ENCODE data around the gene MEIKIN. TPM values are rescaled to one million over a fixed set of nuclear protein-coding genes. Genes with fewer than 3 reads are reported as not detected.

The MEIKIN gene
- total RNA-seq, 4 donors from 2014 or later: not detected

DNA sequence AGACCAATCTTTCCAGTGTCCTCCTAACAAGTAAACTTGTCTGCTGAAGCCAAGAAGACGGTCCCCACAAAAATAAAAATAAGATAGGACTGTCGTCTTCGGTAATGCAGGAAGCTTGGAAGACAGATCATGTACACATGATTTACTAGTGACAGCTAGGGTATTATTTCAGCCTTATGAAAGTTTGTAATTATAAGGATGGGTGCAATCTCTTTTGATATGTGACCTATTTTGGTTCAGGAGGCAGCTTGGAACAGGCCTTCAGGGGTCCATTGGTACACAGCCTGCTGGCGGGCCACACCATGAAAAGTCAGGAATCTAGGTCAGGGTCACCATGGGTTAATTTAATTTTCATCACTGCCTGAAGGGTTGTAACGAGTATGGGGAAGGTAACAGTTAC lies 13.7 kb upstream of the MEIKIN start:
- Histone ChIP-seq H3K4me3 (replicated peaks in 1 of 3) (no peak overlapping the region), H3K27me3 (no peaks in the 10 kb centered on the region), H3K27ac (no peak overlapping the region), H3K4me1 (peaks cover 0 to 9% of the 10 kb centered on the region in 2 donors), H3K9me3 (no peaks in the 10 kb centered on the region), H3K36me3 (no peaks in the 10 kb centered on the region)
- no peak for TF ChIP-seq POLR2A (IDR thresholded peaks at IDR 0.05)
- WGBS, 2 donors: 95 to 96% methylated on average over 5 of the region's 5 CpGs
- intact Hi-C loops (cut with DNase I): no loop called here
- DNase-seq: no peak

- no peaks in the 10 kb centered on the region for H3K36me3 ChIP-seq
- no peaks in the 10 kb centered on the region for H3K27me3 ChIP-seq
- H3K27ac ChIP-seq: peak overlapping the region in 1 of 3 donors; percentile 17
- H3K4me1 ChIP-seq: peaks cover 0 to 9% of the 10 kb centered on the region in 2 donors
- no peak for TF ChIP-seq POLR2A (IDR thresholded peaks at IDR 0.05)
- TF ChIP-seq, protein P1, sequence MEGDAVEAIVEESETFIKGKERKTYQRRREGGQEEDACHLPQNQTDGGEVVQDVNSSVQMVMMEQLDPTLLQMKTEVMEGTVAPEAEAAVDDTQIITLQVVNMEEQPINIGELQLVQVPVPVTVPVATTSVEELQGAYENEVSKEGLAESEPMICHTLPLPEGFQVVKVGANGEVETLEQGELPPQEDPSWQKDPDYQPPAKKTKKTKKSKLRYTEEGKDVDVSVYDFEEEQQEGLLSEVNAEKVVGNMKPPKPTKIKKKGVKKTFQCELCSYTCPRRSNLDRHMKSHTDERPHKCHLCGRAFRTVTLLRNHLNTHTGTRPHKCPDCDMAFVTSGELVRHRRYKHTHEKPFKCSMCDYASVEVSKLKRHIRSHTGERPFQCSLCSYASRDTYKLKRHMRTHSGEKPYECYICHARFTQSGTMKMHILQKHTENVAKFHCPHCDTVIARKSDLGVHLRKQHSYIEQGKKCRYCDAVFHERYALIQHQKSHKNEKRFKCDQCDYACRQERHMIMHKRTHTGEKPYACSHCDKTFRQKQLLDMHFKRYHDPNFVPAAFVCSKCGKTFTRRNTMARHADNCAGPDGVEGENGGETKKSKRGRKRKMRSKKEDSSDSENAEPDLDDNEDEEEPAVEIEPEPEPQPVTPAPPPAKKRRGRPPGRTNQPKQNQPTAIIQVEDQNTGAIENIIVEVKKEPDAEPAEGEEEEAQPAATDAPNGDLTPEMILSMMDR (IDR thresholded peaks at IDR 0.05): no peak
- no peaks in the 10 kb centered on the region for H3K9me3 ChIP-seq
- DNase-seq: peak; percentile 6 to 19
- 71 to 76% methylated on average over 8 of the region's 8 CpGs for WGBS, 2 donors
- no peak overlapping the region for H3K4me3 ChIP-seq (replicated peaks in 1 of 3)
- intact Hi-C loops (cut with DNase I): no loop called here
Observed at GRCh38 chr5:131957721-131958441, 12.4 kb upstream of the MEIKIN start.

DNA sequence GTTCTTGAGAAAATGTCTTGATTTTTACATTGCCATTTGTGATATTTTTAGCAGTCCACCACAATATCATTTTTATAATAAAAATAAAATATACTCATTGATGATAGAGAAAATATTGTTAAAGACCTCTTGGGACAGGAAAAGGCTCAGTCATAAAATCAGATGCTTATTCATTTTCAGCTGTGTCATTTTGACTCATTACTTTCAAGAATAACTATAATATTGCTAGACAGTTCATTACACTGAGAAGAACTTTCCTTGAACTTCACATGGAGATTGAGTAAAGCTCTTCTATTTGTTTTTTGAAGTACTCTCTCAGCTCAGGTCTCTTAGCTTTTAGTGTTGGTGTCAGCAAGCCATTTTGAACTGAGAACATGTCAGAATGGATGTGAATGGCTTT lies 8.5 kb upstream of the MEIKIN start:
- H3K36me3 ChIP-seq: no peaks in the 10 kb centered on the region
- intact Hi-C loops (cut with DNase I): no loop called here
- DNase-seq: no peak
- H3K27ac ChIP-seq: no peak overlapping the region
- no peak for TF ChIP-seq POLR2A (IDR thresholded peaks at IDR 0.05)
- TF ChIP-seq, protein P1 (IDR thresholded peaks at IDR 0.05): no peak
- H3K4me3 ChIP-seq (replicated peaks in 1 of 3): no peak overlapping the region
- H3K4me1 ChIP-seq: peaks cover 0 to 9% of the 10 kb centered on the region in 2 donors
- H3K9me3 ChIP-seq: no peaks in the 10 kb centered on the region
- H3K27me3 ChIP-seq: no peaks in the 10 kb centered on the region

- no peak for TF ChIP-seq POLR2A (IDR thresholded peaks at IDR 0.05)
- TF ChIP-seq, protein P1 (IDR thresholded peaks at IDR 0.05): no peak
- no peak for DNase-seq
- WGBS, 2 donors: 78 to 85% methylated on average over 3 of the region's 3 CpGs
- Histone ChIP-seq H3K36me3 (no peaks in the 10 kb centered on the region), H3K27ac (no peak overlapping the region), H3K4me3 (replicated peaks in 1 of 3) (no peak overlapping the region), H3K27me3 (no peaks in the 10 kb centered on the region), H3K4me1 (no peaks in the 10 kb centered on the region), H3K9me3 (no peaks in the 10 kb centered on the region)
- intact Hi-C loops (cut with DNase I): no loop called here
Observed at GRCh38 chr5:131952301-131952857, 6.9 kb upstream of the MEIKIN start.

DNA sequence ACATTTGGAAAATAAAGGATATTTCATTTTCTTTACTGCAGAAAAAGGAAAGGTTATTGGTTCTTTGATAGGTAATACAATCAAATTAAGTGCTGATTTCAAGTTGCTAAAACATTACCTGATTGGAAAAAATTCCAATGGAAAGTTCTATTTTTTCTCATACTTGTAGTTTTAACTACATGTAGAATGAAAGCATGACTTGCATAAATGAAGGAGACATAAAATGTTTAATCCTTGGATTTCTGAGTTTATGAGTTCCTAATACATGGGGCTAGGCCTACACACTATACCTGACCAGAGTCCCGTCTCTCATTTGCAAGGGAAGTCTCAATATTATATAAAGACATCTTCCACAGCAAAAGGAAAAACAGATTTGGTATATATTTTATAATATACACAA lies 5.2 kb upstream of the MEIKIN start:
- no peak for DNase-seq
- no peaks in the 10 kb centered on the region for H3K9me3 ChIP-seq
- no peaks in the 10 kb centered on the region for H3K4me1 ChIP-seq
- TF ChIP-seq POLR2A (IDR thresholded peaks at IDR 0.05): no peak
- TF ChIP-seq, protein P1 (IDR thresholded peaks at IDR 0.05): no peak
- H3K36me3 ChIP-seq: no peaks in the 10 kb centered on the region
- WGBS, 2 donors: 96 to 100% methylated on average over 1 of the region's 1 CpG
- H3K27me3 ChIP-seq: no peaks in the 10 kb centered on the region
- intact Hi-C loops (cut with DNase I): no loop called here
- no peak overlapping the region for H3K27ac ChIP-seq
- H3K4me3 ChIP-seq (replicated peaks in 1 of 3): no peak overlapping the region
